ENCODE results near the gene TGFBR2.

The TGFBR2 gene

GRCh38 chr3:30660656-30661055 lies 54.3 kb downstream of the TGFBR2 start:
- H3K27me3 Mint-ChIP-seq (ENCODE audit: low read depth) = no peaks in the 10 kb centered on the region

DNA sequence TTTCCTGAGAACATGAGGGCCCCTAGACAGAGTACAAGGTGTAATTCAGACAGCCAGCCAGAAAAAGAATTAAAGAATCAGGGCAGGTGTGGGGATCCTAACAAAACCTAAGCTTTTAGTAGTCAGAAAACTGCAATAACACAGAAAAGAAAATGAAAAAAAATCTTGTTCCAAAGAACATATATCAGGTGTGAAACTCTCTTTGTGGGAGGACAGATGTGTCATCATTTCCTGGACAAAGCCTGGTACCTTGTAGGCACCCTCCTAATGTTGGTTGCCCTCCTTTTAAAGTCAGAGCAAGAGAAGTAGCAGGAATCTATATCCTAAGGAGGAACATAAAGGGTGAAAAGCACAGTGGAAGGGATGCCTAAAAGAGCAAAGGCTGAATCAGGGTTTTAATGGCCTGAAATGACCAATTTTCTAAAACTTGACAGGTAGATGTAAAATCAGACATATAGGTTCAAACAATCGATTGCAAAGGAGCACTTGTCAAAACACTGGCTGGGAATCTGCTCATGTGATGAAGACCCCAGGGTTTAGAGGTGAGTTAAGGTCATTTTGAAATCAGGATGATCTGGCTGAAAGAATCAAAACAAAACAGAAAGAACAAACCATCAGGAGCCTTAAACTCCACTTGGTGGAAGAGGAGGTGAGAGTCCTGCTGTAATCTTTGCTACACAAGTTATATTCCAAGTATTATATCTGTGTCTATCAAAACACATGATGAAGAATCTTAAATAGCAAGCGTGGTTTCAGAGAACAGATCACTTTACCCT lies 54.9 kb downstream of the TGFBR2 start:
- Mint-ChIP-seq H3K36me3 (ENCODE audit: low read depth) (peaks cover 29% of the 10 kb centered on the region), H3K27me3 (ENCODE audit: low read depth) (no peaks in the 10 kb centered on the region)

More at GRCh38 chr3:30660656-30661055, 54.3 kb downstream of the TGFBR2 start:
- no peaks in the 10 kb centered on the region for H3K9me3 Mint-ChIP-seq
- H3K4me1 Mint-ChIP-seq = peaks cover 71% of the 10 kb centered on the region
- no peak for TF ChIP-seq CTCF (IDR thresholded peaks at IDR 0.05; ENCODE audit: unreplicated experiment in 3 of 3)
- H3K27ac Mint-ChIP-seq = peak overlapping the region; percentile 67 to 93 (median 92)
- H3K36me3 Mint-ChIP-seq (ENCODE audit: low read depth) = peaks cover 34% of the 10 kb centered on the region
- H3K4me3 Mint-ChIP-seq = no peak overlapping the region

DNA sequence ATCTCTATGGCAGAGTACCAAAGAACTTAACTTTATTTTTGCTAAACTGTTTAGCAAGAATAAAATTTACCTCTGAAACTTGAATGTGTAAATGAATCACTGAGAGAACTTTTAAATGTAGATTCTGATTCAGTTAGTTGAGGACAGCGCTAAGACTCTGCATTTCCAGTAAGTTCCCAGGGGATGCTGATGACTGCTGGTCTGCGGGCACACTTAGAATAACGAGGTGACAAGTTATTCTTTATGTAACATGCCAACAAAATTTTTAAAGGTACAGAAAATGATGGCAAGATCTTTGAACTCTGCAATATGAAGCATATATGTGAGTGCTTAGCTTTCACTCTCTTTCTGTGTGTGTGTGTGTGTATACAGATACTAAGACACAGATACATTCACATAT lies 56.4 kb downstream of the TGFBR2 start:
- Mint-ChIP-seq H3K9me3 (no peaks in the 10 kb centered on the region), H3K27me3 (ENCODE audit: low read depth) (no peaks in the 10 kb centered on the region), H3K4me3 (no peak overlapping the region), H3K27ac (no peak overlapping the region), H3K4me1 (peaks cover 62% of the 10 kb centered on the region), H3K36me3 (ENCODE audit: low read depth) (peaks cover 19% of the 10 kb centered on the region)
- no peak for TF ChIP-seq CTCF (IDR thresholded peaks at IDR 0.05; ENCODE audit: unreplicated experiment in 3 of 3)

More for the DNA sequence above, 54.9 kb downstream of the TGFBR2 start:
- no peaks in the 10 kb centered on the region for H3K9me3 Mint-ChIP-seq
- H3K4me3 Mint-ChIP-seq = no peak overlapping the region
- peaks cover 68% of the 10 kb centered on the region for H3K4me1 Mint-ChIP-seq
- H3K27ac Mint-ChIP-seq = peak overlapping the region; percentile 67 to 93 (median 92)
- no peak for TF ChIP-seq CTCF (IDR thresholded peaks at IDR 0.05; ENCODE audit: unreplicated experiment in 3 of 3)

DNA sequence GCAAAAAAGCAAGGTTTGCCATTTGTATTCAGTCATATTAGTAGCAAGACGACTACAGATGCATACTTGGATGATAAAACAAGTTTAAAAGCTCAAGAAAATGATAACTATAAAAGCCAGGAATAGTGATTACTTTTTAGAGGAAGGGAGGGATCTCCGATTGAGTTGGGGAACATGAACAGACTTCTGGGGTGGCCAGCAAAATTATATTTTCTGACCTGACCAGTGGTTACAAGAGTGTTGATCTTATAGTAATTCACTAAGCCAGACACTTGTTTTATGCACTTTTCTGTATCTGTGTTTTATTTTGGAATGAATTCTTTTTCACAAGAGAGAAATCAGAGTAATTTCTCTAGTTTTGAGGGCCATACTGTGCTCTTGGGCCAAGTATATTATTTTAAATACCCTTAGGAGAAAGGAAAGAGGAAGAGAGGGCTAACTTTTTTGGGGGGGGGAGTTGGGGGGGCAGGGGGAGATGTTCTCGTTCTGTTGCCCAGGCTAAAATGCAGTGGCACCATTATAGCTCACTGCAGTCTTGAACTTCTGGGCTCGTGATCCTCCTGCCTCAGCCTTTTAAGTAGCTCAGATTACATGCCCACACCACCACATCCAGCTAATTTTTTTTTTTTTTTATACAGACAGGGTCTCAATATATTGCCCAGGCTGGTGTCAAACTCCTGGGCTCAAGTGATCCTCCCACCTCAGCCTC lies 57.3 kb downstream of the TGFBR2 start:
- no peaks in the 10 kb centered on the region for H3K27me3 Mint-ChIP-seq (ENCODE audit: low read depth)
- H3K9me3 Mint-ChIP-seq = no peaks in the 10 kb centered on the region
- peaks cover 54% of the 10 kb centered on the region for H3K4me1 Mint-ChIP-seq
- TF ChIP-seq CTCF (IDR thresholded peaks at IDR 0.05; ENCODE audit: unreplicated experiment in 3 of 3) = no peak
- H3K36me3 Mint-ChIP-seq (ENCODE audit: low read depth) = peaks cover 23% of the 10 kb centered on the region
- H3K4me3 Mint-ChIP-seq = no peak overlapping the region
- no peak overlapping the region for H3K27ac Mint-ChIP-seq

DNA sequence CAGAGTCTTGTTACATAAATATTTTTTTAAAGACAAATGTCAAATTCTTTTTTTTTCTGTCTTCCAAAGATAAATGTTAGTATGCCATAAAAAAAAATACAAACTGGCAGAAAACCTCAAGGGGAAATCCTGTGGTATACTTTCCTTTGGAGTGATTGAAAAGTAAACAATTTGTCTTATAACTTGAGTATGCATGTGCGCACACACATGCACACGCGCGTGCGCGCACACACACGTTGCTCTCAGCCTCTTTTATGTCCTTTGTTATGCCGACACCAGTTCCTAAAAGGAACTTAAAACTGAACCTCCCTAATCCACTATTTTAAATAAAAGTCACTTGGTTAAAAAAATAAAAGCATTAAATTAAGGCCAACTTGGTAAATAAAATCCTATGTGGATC lies 58.1 kb downstream of the TGFBR2 start:
- no peak for TF ChIP-seq CTCF (IDR thresholded peaks at IDR 0.05; ENCODE audit: unreplicated experiment in 3 of 3)

More for the DNA sequence above, 58.1 kb downstream of the TGFBR2 start:
- H3K9me3 Mint-ChIP-seq = no peaks in the 10 kb centered on the region
- H3K4me1 Mint-ChIP-seq = peaks cover 46% of the 10 kb centered on the region
- H3K36me3 Mint-ChIP-seq (ENCODE audit: low read depth) = peaks cover 24% of the 10 kb centered on the region
- H3K27me3 Mint-ChIP-seq (ENCODE audit: low read depth) = no peaks in the 10 kb centered on the region
- H3K27ac Mint-ChIP-seq = peak overlapping the region in 1 of 3 experiments; percentile 9
- no peak overlapping the region for H3K4me3 Mint-ChIP-seq

Data from nephron (organoid).